Liver (tissue), 9 donors: ENCODE data around the gene HMGB2. TPM values are rescaled to one million over a fixed set of nuclear protein-coding genes. Genes with fewer than 3 reads are reported as not detected.

Experiments used
- DNase-seq: peaks from one replicate; pipeline ENCODE4 v3.0.0-alpha.2; 2017; ENCODE audit warnings: low spot score
- H3K27ac ChIP-seq, 2 donors: one replicate each; pipeline ENCODE4 v1.7.0; 2013; ENCODE audit warnings: inconsistent platforms in 2 of 2, low read length in 2 of 2, control low read depth in 1 of 2, low read depth in 1 of 2, mild to moderate bottlenecking in 1 of 2
- H3K27me3 ChIP-seq, 4 donors: one replicate each; pipeline versions ENCODE4 v1.6.1 to v1.7.0; 2013; ENCODE audit warnings: low read length in 3 of 4, inconsistent platforms in 1 of 4, mild to moderate bottlenecking in 1 of 4, moderate library complexity in 1 of 4; ENCODE audit not compliant: control insufficient read depth in 4 of 4, insufficient read depth in 4 of 4
- H3K36me3 ChIP-seq, 4 donors: one replicate each; pipeline versions ENCODE4 v1.6.1 to v1.7.0; 2013; ENCODE audit warnings: low read length in 3 of 4, mild to moderate bottlenecking in 3 of 4, low read depth in 1 of 4, moderate library complexity in 1 of 4; ENCODE audit not compliant: control insufficient read depth in 4 of 4, insufficient read depth in 3 of 4
- H3K4me1 ChIP-seq, 4 donors: one replicate each; pipeline versions ENCODE4 v1.6.1 to v1.7.0; 2013; ENCODE audit warnings: low read length in 3 of 4, mild to moderate bottlenecking in 3 of 4, moderate library complexity in 1 of 4; ENCODE audit not compliant: control insufficient read depth in 4 of 4, insufficient read depth in 4 of 4
- H3K4me3 ChIP-seq, 3 donors: one replicate each; pipeline versions ENCODE4 v1.6.1 to v1.7.0; 2013; ENCODE audit warnings: low read length in 3 of 3, control low read depth in 1 of 3, low read depth in 1 of 3, mild to moderate bottlenecking in 1 of 3
- H3K9ac ChIP-seq, 2 donors: one replicate each; pipeline ENCODE4 v1.7.0; 2013; ENCODE audit warnings: low read length in 2 of 2, mild to moderate bottlenecking in 2 of 2, moderate library complexity in 2 of 2, control low read depth in 1 of 2, low read depth in 1 of 2
- H3K9me3 ChIP-seq, 4 donors: one replicate each; pipeline versions ENCODE4 v1.6.1 to v1.7.0; 2013; ENCODE audit warnings: low read length in 3 of 4; ENCODE audit not compliant: control insufficient read depth in 4 of 4
- EGR1 ChIP-seq, 2 donors: IDR thresholded peaks; 2 replicates each; pipeline ENCODE4 v1.6.1; 2016 to 2018; ENCODE audit warnings: antibody characterized with exemption in 2 of 2, low read depth in 2 of 2
- FOXA1 ChIP-seq: IDR thresholded peaks from 2 replicates; pipeline ENCODE4 v1.6.1; 2016; ENCODE audit warnings: antibody characterized with exemption
- FOXA2 ChIP-seq: IDR thresholded peaks from 2 replicates; pipeline ENCODE4 v1.6.1; 2016; ENCODE audit warnings: antibody characterized with exemption
- GABPA ChIP-seq, 2 donors: IDR thresholded peaks in 1 of 2; conservative IDR thresholded peaks in 1 of 2; 2 replicates each; pipeline ENCODE4 v1.6.1; 2016; ENCODE audit warnings: antibody characterized with exemption in 2 of 2, mild to moderate bottlenecking in 1 of 2, moderate library complexity in 1 of 2
- HNF4A ChIP-seq, 2 donors: conservative IDR thresholded peaks; 2 replicates each; pipeline ENCODE4 v1.6.1; 2016; ENCODE audit warnings: antibody characterized with exemption in 2 of 2, mild to moderate bottlenecking in 2 of 2
- HNF4G ChIP-seq: IDR thresholded peaks from 2 replicates; pipeline ENCODE4 v1.6.1; 2016; ENCODE audit warnings: antibody characterized with exemption
- NR2F2 ChIP-seq: IDR thresholded peaks from 2 replicates; pipeline ENCODE4 v1.6.1; 2016; ENCODE audit warnings: antibody characterized with exemption
- RAD21 ChIP-seq, 2 donors: IDR thresholded peaks; 2 replicates each; pipeline ENCODE4 v1.6.1; 2016; ENCODE audit warnings: antibody characterized with exemption in 2 of 2, mild to moderate bottlenecking in 2 of 2
- TAF1 ChIP-seq: conservative IDR thresholded peaks from 2 replicates; pipeline ENCODE4 v1.6.1; 2016; ENCODE audit warnings: antibody characterized with exemption, mild to moderate bottlenecking
- YY1 ChIP-seq: IDR thresholded peaks from 2 replicates; pipeline ENCODE4 v1.6.1; 2016; ENCODE audit warnings: antibody characterized with exemption, mild to moderate bottlenecking
- WGBS: extraction: QIAGEN DNeasy Blood & Tissue Kit; methylation state at CpG from one replicate; pipeline ENCODE4 v1.1.7; 2013; 5-methylcytosine and 5-hydroxymethylcytosine counted together
- polyA plus RNA-seq, 2 donors: library from polyadenylated mRNA; stranded (reverse) in 1 of 2; unstranded in 1 of 2; fragments of 200-250 nt in 1 of 2; fragments of >200 nt in 1 of 2; fragmentation: Nextera tagmentation in 1 of 2; extraction: Ambion mirVana in 1 of 2; gene quantifications; one replicate each; pipeline versions ENCODE4 v1.2.1 to v1.2.3, GENCODE V29; 2013 to 2015
- total RNA-seq, 2 donors: library from RNA; depleted of rRNA; stranded (reverse); fragments of >200 nt; gene quantifications; one replicate each; pipeline ENCODE4 v1.2.3, GENCODE V29; 2014
- TF ChIP-seq, protein P1 (sequence below): IDR thresholded peaks from 2 replicates; pipeline ENCODE4 v1.6.1; 2016; ENCODE audit warnings: antibody characterized with exemption
- TF ChIP-seq, protein P2 (sequence below): IDR thresholded peaks from 2 replicates; pipeline ENCODE4 v1.6.1; 2016; ENCODE audit warnings: antibody characterized with exemption
- TF ChIP-seq, protein P3 (sequence below): fragments of 150-350 bp; IDR thresholded peaks from 2 replicates; pipeline ENCODE4 v1.5.1; 2017; ENCODE audit warnings: improper control_type of control experiment, low read depth, low read length; ENCODE audit not compliant: missing input control
- TF ChIP-seq, protein P4 (sequence below): IDR thresholded peaks from 2 replicates; pipeline ENCODE4 v1.6.1; 2016; ENCODE audit warnings: antibody characterized with exemption
- TF ChIP-seq, protein P5 (sequence below): IDR thresholded peaks from 2 replicates; pipeline ENCODE4 v1.6.1; 2016; ENCODE audit warnings: antibody characterized with exemption, mild to moderate bottlenecking
- donor health status: healthy.
- donor health status: healthy.
- donor health status: healthy.
- donor health status: healthy.
- donor health status: healthy.

The HMGB2 gene
- total and polyA plus RNA-seq, 4 donors = 7.2 to 271 (median 16.9) TPM

DNA sequence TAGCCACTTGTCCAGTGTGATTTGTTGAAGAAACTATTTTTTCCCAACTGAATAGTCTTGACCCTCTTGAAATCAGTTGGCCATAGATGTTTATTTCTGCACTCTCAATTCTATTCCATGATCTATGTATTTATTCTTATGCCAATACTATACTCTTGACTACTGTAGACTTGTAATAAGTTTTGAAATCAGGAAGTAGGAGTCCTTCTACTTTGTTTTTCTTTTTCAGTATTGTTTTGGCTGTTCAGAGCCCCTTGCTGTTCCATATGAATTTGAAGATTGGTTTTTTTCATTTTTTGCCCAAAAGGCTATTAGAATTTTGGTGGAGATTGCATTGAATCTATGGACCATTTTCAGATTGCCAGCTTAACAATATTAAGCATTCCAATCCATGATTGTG is 46.8 kb upstream of the HMGB2 start:
- Histone ChIP-seq H3K4me1 (no peaks in the 10 kb centered on the region), H3K27me3 (no peaks in the 10 kb centered on the region), H3K36me3 (no peaks in the 10 kb centered on the region), H3K27ac (no peak overlapping the region), H3K4me3 (no peak overlapping the region), H3K9ac (no peak overlapping the region), H3K9me3 (no peaks in the 10 kb centered on the region)
- no peak for DNase-seq
- TF ChIP-seq HNF4A (conservative IDR thresholded peaks at IDR 0.05) (no peak), GABPA (IDR thresholded peaks at IDR 0.05 in 1 of 2, conservative IDR thresholded peaks at IDR 0.05 in 1 of 2) (no peak), RAD21 (IDR thresholded peaks at IDR 0.05) (no peak), FOXA1 (no peak), HNF4G (no peak), YY1 (no peak), EGR1 (IDR thresholded peaks at IDR 0.05; ENCODE audit: low read depth in 2 of 2) (no peak), TAF1 (no peak)
- TF ChIP-seq, protein P1, sequence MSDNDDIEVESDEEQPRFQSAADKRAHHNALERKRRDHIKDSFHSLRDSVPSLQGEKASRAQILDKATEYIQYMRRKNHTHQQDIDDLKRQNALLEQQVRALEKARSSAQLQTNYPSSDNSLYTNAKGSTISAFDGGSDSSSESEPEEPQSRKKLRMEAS = no peak
- TF ChIP-seq, protein P2, sequence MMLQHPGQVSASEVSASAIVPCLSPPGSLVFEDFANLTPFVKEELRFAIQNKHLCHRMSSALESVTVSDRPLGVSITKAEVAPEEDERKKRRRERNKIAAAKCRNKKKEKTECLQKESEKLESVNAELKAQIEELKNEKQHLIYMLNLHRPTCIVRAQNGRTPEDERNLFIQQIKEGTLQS = no peak
- TF ChIP-seq, protein P3, sequence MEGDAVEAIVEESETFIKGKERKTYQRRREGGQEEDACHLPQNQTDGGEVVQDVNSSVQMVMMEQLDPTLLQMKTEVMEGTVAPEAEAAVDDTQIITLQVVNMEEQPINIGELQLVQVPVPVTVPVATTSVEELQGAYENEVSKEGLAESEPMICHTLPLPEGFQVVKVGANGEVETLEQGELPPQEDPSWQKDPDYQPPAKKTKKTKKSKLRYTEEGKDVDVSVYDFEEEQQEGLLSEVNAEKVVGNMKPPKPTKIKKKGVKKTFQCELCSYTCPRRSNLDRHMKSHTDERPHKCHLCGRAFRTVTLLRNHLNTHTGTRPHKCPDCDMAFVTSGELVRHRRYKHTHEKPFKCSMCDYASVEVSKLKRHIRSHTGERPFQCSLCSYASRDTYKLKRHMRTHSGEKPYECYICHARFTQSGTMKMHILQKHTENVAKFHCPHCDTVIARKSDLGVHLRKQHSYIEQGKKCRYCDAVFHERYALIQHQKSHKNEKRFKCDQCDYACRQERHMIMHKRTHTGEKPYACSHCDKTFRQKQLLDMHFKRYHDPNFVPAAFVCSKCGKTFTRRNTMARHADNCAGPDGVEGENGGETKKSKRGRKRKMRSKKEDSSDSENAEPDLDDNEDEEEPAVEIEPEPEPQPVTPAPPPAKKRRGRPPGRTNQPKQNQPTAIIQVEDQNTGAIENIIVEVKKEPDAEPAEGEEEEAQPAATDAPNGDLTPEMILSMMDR = no peak
- TF ChIP-seq, protein P4, sequence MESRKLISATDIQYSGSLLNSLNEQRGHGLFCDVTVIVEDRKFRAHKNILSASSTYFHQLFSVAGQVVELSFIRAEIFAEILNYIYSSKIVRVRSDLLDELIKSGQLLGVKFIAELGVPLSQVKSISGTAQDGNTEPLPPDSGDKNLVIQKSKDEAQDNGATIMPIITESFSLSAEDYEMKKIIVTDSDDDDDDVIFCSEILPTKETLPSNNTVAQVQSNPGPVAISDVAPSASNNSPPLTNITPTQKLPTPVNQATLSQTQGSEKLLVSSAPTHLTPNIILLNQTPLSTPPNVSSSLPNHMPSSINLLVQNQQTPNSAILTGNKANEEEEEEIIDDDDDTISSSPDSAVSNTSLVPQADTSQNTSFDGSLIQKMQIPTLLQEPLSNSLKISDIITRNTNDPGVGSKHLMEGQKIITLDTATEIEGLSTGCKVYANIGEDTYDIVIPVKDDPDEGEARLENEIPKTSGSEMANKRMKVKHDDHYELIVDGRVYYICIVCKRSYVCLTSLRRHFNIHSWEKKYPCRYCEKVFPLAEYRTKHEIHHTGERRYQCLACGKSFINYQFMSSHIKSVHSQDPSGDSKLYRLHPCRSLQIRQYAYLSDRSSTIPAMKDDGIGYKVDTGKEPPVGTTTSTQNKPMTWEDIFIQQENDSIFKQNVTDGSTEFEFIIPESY = no peak

DNA sequence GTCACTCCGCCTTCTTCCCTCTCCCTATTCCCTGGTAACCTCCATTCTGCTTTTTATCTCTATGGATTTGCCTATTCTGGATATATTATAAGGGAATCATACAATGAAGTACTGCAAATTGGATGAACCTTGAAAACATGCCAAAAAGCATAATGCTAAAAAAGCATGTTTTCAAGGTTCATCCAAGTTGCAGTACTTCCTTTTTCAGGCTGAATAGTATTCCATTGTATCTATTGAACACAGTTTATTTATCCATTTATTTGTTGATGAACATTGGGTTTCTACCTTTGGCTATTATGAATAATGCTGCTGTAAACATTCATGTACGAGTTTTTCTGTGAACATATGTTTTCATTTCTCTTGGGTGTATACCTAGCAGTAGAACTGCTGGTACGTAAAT is 45.8 kb upstream of the HMGB2 start:
- TF ChIP-seq YY1 (no peak), FOXA2 (no peak), NR2F2 (no peak)
- TF ChIP-seq, protein P5, sequence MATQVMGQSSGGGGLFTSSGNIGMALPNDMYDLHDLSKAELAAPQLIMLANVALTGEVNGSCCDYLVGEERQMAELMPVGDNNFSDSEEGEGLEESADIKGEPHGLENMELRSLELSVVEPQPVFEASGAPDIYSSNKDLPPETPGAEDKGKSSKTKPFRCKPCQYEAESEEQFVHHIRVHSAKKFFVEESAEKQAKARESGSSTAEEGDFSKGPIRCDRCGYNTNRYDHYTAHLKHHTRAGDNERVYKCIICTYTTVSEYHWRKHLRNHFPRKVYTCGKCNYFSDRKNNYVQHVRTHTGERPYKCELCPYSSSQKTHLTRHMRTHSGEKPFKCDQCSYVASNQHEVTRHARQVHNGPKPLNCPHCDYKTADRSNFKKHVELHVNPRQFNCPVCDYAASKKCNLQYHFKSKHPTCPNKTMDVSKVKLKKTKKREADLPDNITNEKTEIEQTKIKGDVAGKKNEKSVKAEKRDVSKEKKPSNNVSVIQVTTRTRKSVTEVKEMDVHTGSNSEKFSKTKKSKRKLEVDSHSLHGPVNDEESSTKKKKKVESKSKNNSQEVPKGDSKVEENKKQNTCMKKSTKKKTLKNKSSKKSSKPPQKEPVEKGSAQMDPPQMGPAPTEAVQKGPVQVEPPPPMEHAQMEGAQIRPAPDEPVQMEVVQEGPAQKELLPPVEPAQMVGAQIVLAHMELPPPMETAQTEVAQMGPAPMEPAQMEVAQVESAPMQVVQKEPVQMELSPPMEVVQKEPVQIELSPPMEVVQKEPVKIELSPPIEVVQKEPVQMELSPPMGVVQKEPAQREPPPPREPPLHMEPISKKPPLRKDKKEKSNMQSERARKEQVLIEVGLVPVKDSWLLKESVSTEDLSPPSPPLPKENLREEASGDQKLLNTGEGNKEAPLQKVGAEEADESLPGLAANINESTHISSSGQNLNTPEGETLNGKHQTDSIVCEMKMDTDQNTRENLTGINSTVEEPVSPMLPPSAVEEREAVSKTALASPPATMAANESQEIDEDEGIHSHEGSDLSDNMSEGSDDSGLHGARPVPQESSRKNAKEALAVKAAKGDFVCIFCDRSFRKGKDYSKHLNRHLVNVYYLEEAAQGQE = no peak
- WGBS = 98% methylated on average over 3 of the region's 3 CpGs
- Histone ChIP-seq H3K36me3 (no peaks in the 10 kb centered on the region), H3K4me1 (no peaks in the 10 kb centered on the region), H3K9ac (no peak overlapping the region), H3K27me3 (no peaks in the 10 kb centered on the region), H3K4me3 (no peak overlapping the region), H3K27ac (no peak overlapping the region), H3K9me3 (no peaks in the 10 kb centered on the region)
- DNase-seq = no peak
